ENCODE data around the gene POU2F3.

- TF ChIP-seq CTCF (IDR thresholded peaks at IDR 0.05 in 4 of 5, conservative IDR thresholded peaks at IDR 0.05 in 1 of 5) (no peak), POLR2A (IDR thresholded peaks at IDR 0.05) (no peak)
Observed at GRCh38 chr11:120293038-120293800, 53.3 kb downstream of the POU2F3 start.

All from gastrocnemius medialis (tissue), 4 donors.